ENCODE results near the gene PEX16.

PEX16 gene

DNA sequence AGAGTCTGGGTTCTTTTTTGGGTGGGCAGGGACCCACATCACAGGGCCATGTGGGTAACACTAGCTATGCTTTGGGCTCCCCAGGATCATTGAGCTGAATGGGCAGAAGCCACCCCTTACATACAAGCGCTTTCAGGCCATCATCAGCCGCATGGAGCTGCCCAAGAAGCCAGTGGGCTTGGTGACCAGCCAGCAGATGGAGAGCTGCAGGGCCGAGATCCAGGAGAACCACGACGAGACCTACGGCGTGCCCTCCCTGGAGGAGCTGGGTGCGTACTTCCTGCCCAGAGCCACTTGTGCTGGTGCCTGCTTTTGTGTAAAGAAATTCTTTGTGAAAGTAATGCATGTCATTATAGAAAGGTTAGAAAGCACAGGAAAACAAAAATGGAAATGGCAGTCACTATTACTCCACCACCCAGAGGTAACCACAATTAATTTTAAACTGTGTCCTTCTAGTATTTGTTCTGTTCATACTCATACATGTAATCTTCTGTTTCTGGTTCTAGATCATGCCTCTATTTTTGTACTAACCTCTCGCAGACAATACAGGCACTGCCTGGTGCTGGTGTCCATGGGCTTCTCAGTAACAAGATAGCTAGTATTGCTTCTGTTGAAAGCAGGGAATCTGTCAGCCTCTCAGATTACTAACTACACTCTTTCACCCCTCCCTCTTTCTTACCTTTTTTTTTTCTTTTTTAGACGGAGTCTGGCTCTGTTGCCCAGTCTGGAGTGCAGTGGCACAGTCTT, 56.7 kb downstream of the PEX16 start:
- TF ChIP-seq, protein P1, sequence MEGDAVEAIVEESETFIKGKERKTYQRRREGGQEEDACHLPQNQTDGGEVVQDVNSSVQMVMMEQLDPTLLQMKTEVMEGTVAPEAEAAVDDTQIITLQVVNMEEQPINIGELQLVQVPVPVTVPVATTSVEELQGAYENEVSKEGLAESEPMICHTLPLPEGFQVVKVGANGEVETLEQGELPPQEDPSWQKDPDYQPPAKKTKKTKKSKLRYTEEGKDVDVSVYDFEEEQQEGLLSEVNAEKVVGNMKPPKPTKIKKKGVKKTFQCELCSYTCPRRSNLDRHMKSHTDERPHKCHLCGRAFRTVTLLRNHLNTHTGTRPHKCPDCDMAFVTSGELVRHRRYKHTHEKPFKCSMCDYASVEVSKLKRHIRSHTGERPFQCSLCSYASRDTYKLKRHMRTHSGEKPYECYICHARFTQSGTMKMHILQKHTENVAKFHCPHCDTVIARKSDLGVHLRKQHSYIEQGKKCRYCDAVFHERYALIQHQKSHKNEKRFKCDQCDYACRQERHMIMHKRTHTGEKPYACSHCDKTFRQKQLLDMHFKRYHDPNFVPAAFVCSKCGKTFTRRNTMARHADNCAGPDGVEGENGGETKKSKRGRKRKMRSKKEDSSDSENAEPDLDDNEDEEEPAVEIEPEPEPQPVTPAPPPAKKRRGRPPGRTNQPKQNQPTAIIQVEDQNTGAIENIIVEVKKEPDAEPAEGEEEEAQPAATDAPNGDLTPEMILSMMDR (IDR thresholded peaks at IDR 0.05; ENCODE audit: insufficient read depth, low read length, missing control alignments) = no peak
- ChIA-PET CTCF (interaction anchor here (1.3 to 10.1 kb wide), 4 partner anchors 8 to 104 kb away, joined by 3 to 133 read pairs (median 32); partner anchors contain the start of gene CRY2), POLR2A (interaction anchor here (0.7 to 1.8 kb wide), 3 partner anchors 11 to 501 kb away, joined by 3 to 10 read pairs (median 4); partner anchors contain the start of gene CRY2)
- no peak overlapping the region for H3K4me3 ChIP-seq (ENCODE audit: low read depth, low read length)
- DNase-seq (ENCODE audit: low read depth, low spot score) = no peak

DNA sequence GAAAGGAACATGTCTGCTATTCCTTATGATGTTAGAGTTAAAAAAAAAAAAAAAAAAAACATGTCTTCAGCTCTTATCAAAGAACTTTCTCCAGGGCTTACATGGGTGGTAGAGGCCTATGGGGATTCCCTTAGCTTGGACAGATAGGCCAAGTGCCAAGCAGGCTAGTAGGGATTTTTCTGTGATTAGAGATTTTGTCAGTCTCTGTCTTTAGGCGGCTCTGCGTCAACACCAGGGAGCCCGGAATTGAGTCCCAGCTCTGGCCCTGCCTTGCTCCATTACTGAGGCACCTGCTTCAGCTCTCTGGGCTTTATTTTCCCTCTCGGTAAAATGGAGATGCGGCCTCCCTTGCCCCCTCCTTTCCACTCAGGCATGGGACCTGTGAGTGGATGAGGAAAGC, 57.3 kb downstream of the PEX16 start:
- CTCF ChIA-PET = interaction anchor here (1.3 to 10.1 kb wide), 5 partner anchors 9 to 105 kb away, joined by 3 to 133 read pairs (median 16); partner anchors contain the start of gene CRY2
- POLR2A ChIA-PET = interaction anchor here (0.6 to 1.8 kb wide), 8 partner anchors 11 to 500 kb away, joined by 3 to 10 read pairs (median 4); partner anchors contain the start of gene CRY2
- H3K4me3 ChIP-seq (ENCODE audit: low read depth, low read length) = no peak overlapping the region
- TF ChIP-seq, protein P1 (IDR thresholded peaks at IDR 0.05; ENCODE audit: insufficient read depth, low read length, missing control alignments) = no peak
- DNase-seq (ENCODE audit: low read depth, low spot score) = no peak
